ENCODE data around the gene CUBN.
A peak's percentile ranks its signal among the peaks of the same experiment; 100 is the strongest.

The CUBN gene

GRCh38 chr10:17101257-17101909, 28.2 kb downstream of the CUBN start:
- DNase-seq: no peak

- DNase-seq: no peak
These were observed 29.0 kb downstream of the CUBN start for GRCh38 chr10:17100586-17100985.

GRCh38 chr10:17098012-17098411, 31.6 kb downstream of the CUBN start:
- no peak for DNase-seq

GRCh38 chr10:17094844-17095243, 34.8 kb downstream of the CUBN start:
- no peak for DNase-seq

GRCh38 chr10:17092986-17093803, 36.4 kb downstream of the CUBN start:
- peak in 1 of 2 donors; percentile 37 for DNase-seq

GRCh38 chr10:17092216-17092944, 37.2 kb downstream of the CUBN start:
- DNase-seq: peak; percentile 90 to 98

- no peak for DNase-seq
These were observed 41.3 kb downstream of the CUBN start for GRCh38 chr10:17088118-17088806.

GRCh38 chr10:17086865-17087367, 42.7 kb downstream of the CUBN start:
- DNase-seq: no peak

- peak in 1 of 2 donors; percentile 27 for DNase-seq
These were observed 44.4 kb downstream of the CUBN start for GRCh38 chr10:17085011-17085725.

- DNase-seq: no peak
These were observed 45.4 kb downstream of the CUBN start for GRCh38 chr10:17084258-17084657.

- peak in 1 of 2 donors; percentile 45 for DNase-seq
These were observed 48.2 kb downstream of the CUBN start for GRCh38 chr10:17081431-17081830.

GRCh38 chr10:17077890-17078289, 51.7 kb downstream of the CUBN start:
- no peak for DNase-seq

GRCh38 chr10:17077346-17077781, 52.2 kb downstream of the CUBN start:
- no peak for DNase-seq

GRCh38 chr10:17076626-17077345, 52.8 kb downstream of the CUBN start:
- DNase-seq: no peak

- DNase-seq: peak; percentile 87 to 94
These were observed 53.9 kb downstream of the CUBN start for GRCh38 chr10:17075533-17076359.

- peak; percentile 55 to 61 for DNase-seq
These were observed 55.1 kb downstream of the CUBN start for GRCh38 chr10:17074541-17074847.

GRCh38 chr10:17073725-17074540, 55.7 kb downstream of the CUBN start:
- peak; percentile 27 to 44 for DNase-seq

GRCh38 chr10:17068953-17069352, 60.7 kb downstream of the CUBN start:
- DNase-seq: no peak
